Activated T-helper 9 cell treated with anti-CD3 and anti-CD28 coated beads, Interleukin-2, amount 50 U/mL, for 16 hours (primary cell): ENCODE measurements around the gene SUPT4H1.
"Not testable (repeated sequence)": the region's sequence is repeated elsewhere in the genome, so short reads cannot be mapped to it uniquely, and the experiment has no call there.

ENCODE experiments used
- DNase-seq: peaks from one replicate; pipeline ENCODE4 v3.0.0-alpha.2; 2020; ENCODE audit warnings: low read depth

The SUPT4H1 gene

DNA sequence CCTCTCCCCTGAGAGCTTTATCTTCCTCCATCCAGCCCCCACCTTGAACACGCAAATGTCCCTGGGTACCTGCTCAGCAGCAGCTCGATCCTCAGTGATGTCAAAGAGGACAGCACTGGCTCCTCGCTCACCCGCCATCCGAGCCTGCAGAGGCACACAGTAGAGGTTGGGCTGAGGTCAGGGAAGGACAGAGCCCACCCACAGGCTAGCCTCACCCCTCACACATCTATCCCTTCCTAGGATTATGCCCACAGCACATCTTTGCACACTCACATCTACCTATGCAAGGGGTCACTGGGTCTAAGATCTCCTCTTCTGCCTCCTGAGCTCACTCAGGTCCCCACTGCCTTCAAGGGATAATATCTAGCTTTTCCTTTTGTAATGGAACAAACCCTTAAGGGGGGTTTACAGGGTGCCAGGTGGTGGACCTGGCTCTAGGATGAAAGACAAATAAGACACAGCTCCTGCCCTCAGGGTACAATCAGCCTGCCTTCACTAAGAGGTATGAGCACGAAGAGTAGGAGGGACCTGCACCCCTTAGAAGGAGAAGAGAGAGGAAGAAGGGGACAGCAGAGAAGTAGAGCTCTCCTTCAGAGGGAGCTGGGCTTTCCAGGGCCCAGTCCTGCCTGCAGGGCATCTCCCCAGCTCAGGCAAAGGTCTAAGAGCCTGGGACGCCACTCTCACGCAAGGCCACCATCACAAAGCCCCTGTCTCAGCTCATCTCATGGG lies 11.6 kb upstream of the SUPT4H1 start:
- no peak for DNase-seq

DNA sequence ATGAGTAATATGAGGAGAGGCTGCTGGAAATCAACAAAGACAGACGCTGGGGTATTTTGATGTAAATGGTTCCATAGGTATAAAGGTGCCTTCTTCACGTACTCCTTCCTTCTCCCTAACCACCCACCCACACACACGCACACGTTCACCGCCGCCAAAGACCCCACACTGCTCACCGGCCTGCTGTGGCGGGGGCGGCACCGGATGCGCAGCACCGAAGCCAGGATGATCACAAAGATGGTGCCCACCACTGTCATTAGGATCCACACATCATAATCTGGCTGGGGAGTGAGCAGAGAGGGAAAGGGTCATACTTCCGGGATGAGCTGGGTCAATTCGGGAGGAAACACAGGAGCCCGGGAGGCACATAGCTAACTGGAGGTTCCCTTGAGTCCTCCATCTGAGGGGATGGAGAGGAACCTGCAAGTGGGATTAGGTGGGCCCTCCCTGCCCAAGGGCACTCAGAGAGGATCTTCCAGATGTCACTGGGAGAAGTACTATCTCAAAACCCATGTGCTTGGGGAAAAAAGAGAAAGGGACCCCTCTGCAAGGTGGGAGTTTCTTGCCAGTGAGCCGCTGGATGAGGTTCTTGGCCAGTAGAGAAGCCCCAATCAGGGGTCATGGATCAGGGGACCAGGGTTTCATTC lies 10.5 kb upstream of the SUPT4H1 start:
- no peak for DNase-seq

DNA sequence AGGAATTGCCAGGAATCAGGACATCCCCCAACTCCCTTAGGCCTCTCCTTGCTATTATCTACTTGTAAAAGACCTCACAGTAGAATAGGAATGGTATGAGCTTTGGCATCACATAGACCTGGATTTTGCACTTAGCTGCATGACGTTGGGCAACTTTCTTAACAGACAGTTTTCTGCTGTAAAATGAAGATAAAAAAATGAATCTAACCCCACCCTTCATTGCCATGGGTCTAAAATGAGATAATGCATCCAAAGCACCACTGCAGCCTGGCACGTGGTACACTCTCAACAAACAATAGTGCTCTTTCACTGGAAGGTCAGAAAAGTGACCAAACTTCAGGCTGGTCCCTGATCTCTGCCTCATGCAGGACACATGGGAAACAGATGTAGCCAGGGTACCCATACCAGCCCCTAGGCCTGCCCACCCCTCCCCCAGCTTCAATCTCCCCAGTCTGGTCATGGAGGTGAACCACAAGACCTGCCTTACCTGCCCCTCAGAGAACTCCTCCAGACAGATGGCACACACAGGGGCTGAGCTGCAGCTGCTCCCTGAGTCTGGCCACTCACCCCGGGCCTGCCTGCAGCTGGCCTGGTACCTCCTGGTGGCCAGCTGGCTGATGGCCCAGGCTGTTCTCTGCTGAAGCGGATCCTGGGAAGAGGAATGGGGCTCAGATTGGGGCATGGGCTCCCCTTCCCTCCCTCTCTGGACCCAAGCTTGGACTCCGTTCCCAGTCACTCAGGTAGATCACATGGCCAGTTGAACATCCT lies 8.5 kb upstream of the SUPT4H1 start:
- DNase-seq = no peak

DNA sequence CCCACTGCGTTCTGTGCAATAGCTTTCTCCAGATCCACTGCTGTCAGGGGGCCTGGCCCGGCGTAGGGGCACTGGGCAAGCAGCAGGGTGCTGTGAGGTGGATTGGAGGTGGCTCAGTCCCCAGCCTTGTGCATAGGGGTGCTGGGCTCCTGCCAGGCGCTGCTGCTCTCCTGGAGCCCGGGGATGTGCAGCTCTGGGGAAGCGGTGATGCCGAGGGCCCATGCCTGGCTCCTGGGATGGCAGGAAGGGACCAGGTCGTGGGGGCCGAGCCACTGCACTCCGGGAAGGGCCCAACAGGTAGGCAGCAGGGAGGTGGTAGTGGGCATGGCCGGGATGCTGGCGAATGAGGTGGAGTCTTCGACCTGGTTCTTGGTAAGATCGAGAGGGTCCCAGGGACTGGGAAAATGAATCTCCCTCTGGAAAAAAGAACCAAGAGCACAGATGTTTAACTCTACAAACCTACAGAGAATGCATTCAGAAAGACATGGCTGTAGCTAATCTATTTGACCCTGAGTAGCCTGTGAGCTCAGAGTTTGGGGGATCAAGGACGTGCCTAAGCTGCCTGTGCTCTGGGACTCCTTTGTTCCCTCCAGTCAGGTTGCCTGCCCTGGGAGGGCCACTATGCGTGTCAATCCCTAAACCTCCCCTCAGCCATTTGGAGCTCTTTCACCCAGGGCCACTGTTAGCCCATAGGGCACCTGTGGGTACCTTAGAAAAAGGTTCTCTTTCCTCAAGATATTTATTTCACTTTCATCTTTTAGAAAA lies 6.6 kb upstream of the SUPT4H1 start:
- no peak for DNase-seq

DNA sequence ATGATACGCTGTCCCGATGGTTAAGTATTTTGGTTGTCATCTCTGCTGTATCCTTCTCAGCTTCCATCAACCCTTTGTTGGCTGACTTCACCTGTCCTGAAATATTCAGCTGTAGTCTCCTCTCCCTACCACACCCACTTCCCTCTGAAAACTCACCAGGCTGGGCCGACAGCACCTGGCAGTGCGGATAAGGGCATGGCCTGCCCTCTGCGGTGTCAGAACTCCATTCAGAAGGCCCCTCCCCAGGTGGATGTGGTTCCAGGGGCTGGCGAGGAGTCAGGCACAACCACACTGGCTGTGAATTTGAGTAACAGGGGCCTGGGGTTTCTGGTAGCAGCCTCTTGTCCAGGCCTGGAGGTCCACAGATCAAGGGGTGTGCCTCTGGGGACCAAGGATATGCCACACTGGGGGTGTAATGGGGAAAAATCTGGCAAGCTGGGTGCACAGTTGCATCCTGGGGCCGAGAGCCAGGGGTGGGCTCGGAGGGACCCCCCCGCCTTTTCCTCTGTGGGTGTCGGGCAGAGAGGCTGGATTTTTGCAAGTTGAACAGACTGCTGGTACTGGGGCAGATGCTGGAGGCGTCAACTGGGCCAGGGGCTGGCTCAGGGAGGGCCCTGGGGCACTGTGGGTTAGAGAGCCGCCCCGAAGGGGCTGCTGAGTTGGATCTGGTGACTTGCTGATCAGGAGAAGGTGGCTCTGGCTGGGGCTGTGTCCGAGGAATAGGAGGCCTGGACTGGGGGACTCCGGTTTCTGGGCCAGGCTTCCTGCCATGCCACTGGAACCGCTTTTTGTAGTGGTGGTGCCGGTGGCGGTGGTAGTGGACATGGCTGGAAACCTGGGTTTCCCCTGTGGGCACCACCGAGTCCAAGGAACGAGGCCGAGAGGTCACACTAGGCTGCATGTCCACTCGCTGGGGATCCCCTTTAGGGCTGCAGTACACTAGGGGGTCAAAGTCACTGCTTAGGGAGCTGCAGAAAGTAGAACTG lies 5.6 kb upstream of the SUPT4H1 start:
- no peak for DNase-seq

DNA sequence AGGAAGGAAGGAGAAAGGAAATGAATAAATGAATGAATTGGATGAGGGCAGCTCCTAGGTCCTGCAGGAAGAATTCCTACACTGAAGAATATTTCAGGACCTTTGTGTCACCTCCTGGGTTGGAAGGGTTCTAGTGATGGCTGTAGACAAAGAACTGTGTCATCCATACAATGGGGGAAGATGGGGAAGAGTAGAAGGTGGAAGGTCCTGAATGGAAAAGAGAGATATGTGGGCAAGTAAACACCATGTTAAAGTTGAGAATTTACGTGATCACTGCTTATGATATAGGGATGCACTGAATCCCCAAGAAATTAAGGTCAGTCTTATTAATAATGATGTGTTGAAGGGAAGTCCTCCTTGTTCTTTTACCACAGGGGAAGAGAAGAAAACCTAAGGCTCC lies 4.2 kb upstream of the SUPT4H1 start:
- no peak for DNase-seq

DNA sequence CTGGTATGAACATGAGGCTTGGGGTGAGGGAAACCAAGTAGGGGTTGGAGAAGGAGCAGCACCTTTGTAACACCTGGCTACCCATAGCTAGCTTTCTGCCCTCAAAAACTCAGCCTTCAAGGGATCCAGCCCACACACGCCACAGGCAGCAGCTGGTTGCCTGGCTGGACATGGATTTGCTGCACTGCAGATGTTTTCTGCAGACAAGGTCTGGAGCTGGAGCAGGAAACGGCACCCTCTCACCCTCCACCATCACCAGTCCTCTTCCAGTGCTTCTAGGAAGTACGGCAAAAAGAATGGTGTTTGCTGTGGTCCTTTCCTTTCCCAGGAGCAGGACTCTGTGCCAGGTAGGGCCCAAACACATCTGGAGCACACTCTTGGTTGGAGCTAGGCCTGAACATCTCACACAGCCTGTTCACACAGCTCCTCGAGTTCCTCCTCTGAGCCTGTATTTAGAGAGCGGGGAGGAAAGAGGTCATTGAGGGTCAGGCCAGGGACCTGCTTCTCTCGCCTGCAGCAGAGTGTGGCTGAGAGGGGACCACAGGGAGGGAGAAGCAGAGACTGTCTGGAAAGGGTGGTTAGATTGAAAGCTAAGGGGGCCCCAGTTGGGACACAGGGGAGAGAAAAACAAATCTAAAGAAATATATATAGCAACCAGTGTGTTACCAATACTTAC lies 2.7 kb upstream of the SUPT4H1 start:
- no peak for DNase-seq

DNA sequence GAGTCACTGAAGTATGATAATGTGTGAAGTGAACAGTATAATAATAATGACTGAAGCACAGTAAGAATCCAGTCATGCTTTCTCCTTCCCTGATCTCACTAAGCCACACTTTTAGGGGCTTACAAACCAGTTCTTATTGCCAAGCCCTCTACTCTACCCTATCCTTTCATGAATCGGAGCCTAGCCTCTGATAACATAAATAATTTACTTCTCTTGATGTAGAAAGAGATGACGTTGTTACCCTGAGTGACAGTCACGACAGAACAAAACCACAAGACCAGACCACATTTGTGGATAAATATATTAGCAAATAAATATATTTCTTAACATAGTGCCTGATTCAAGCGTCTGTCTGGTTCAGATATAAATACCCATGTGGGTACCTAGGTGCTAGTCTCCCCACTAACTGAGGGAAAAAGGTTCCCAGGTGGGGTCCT lies 1.4 kb upstream of the SUPT4H1 start:
- no peak for DNase-seq

DNA sequence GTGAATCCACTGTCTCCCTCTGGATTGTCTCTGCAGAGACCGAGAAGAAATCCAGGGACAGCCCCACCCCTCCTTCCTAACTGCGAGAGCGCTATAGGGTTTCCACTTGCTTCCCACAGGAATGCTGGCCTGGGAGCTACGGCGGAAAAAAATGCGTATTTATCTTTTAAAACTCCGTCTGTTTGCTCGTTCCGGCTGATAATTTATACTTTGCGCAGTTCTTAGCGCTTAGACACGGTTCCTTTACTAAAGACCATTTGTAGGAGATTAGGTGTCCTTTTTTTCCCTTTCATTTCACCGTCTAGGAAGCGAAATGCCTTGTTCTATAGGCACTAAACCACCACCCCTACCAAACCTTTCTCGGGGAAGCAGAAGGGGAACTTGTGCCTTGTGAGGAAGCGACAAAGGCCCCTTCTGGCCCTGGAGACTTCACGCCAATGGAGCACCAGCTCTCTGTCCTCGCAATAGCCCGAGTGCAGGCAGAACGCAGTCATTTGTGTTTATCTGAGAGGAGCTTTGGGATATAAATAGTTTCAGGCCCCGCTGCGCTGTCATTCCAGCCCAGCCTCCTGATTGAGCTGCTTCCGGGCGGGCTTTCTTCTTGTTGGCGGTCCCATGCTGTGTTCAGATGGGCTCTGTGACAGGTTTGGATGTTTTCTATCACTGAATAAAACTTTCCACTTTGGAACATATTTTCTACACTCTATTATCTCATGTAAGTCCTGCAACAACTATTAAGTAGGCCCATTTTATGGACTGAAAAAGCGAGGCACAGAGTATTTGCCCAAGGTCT lies 791 bp upstream of the SUPT4H1 start:
- DNase-seq = no peak

DNA sequence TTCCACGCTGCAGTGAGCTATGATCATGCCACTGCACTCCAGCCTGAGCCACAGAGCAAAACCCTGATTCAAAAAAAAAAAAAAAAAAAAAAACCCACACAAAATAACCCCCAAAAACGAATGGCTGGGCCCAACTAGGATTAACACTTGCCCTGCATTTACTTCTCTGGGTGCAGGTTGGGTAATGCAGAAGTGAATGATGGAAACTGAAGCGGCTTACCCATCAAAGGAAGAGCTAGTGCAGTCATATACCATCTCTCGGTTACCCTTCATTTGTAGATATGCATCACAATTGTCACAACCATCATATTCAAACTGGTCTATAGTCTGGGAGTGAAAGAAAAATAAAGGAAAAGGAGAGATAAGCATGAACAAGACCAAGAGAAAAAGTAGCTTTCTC lies 819 bp downstream of the SUPT4H1 start:
- no peak for DNase-seq

DNA sequence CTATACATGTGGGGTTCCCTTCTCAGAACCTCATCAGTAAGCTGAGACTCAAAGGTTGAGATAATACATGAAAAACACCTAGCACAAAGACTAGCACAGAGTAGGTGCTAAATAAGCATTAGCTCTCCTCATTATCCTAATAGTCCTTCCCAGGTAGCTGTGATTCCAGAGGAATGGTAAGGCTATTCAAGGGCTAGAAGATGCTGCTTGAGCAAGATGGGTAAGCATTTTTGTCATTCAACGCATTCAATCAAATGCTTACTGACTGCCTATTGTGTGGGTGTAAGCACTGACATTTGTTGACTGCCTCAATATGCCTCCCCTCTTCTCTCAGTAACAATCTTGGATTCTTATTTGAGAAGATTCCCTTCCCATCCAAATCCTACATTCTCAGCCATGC lies 4.0 kb downstream of the SUPT4H1 start:
- no peak for DNase-seq

DNA sequence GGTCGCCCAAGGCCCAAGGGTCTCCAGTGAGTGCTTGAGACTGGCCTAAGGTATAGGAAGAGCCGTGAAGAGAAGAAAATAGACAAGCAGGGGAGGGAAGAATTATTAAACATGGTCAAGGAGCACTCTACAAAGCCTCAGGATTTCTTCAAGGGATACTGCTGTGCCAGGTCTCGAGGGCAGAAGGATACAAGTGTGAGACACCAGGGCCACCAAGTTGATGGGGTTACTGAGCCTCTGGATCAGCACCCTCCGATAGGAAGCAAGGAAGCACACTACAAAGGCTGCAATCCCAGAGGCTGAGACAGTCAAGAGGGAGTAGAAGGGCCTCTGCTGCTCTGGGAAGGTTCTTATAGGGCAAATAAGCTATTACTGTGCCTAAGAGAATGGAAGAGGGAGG lies 6.5 kb downstream of the SUPT4H1 start:
- DNase-seq = no peak

DNA sequence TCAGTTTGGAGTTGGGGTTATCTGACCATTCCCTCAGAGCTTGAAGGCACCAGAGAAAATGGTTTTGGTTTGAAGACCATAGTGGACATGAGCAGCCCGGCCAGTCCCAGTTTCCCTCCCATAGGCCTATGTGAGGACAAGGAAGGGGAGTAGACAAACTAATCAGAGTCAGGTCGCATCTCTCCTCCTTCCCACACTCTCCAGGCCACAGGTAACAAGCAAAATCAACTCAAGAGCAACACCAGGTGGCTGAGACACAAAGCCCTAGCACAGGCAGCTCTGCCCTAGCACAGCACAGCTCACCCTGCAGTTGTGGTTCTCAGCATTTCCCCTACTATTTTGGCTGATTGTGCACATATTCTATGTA lies 7.2 kb downstream of the SUPT4H1 start:
- DNase-seq = no peak

DNA sequence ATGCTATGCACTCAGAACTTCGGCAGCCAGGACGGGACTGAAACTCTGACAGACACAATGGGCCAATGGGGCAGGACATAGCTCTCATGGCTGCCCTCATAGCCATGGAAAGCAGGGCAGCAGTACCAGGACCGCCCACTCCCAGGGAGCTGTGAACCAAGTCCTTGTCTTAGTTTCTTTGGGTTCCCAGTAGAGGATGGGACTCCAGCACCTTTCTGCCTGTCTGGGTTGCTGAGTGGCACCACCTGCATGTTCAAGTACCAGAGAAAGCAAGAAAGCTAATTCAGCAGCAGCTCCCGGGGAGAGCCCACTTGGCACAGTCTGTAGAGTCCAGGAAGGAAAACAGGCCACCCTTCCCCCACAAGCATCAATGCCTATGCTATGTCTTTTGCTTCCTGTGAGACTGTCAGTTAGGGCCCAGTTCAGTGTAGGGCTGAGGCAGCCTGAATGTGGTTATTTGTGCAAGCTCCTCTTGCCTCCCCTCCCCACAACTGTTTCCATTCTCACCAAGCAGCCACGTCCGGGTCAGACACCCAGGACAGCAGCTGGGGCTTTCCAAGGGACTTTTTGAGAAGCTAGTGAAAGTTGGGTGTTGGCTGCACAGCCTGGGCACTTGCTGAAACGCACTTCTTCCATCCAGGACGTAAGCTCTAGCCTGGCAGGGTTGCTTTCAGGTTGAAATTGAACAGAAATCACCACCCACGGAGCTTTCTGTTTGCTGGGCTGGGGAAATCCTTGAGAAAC lies 7.8 kb downstream of the SUPT4H1 start:
- peak; percentile 85 for DNase-seq

DNA sequence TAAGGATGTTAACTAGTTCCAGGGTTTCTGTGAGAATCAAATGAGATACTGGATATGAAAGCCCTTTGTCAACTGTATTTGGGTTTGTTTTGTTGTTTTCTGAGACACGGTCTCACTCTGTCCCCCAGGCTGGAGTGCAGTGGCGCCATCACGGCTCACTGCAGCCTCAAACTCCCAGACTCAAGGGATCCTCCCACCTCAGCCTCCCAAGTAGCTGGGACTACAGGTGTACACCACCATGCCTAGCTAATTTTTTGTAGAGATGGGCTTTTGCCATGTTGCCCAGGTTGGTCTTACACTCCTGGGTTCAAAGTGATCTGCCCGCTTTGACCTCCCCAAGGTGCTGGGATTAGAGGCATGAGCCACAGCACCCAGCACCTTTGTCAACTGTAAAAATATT lies 8.9 kb downstream of the SUPT4H1 start:
- no peak for DNase-seq

DNA sequence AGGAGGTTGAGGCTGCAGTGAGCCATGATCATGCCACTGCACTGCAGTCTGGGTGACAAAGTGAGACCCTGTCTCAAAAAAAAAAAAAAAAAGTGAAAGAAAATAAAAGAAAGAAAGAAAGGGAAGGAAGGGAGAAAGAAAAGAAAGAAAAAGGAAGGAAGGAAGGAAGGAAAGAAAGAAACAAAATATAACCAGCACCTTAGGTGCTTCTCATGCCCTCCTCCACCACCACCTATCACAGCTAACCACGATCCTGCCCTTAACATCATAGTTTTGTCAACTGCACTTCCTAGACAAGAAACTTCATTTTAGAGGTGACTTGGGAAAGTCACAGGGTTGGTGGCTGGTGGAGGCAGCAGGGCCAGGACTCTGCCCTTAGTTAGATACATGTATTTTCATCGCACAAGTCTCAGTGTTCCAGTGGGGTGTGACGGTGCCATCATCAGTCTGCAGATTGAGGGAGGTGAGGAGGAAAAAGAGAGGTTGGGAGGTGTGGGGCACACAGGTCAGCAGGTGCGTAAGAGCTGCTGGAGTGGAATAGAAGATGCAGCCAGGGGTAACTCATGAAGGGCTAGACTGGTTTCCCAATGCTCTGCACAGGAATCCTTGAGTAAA lies 10.0 kb downstream of the SUPT4H1 start:
- no peak for DNase-seq

DNA sequence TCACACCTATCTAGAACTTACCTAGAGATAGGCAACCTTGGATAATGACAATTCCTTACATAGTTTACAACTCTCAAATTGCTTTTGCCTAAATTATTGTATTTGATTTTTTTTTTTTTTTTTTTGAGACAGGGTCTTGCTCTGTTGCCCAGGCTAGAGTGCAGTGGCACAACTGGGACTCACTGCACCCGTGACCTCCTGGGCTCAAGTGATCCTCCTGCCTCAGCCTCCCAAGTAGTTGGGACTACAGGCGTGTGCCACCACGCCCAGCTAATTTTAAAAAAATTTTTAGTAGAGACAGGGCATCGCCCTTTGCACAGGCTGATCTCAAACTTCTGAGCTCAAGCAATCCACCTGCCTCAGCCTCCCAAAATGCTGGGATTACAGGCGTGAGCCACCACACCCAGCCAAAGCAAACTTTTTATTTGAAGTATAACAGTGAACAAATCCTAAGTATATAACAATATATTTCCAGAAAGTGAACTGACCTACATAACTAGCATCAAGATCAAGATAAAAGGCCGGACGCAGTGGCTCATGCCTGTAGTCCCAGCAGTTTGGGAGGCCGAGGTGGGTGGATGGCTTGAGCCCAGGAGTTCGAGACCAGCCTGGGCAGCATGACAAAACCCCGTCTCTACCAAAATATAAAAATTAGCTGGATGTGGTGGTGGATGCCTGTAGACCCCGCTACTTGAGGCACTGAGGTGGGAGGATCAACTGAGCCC lies 10.7 kb downstream of the SUPT4H1 start:
- not testable (repeated sequence) for DNase-seq

DNA sequence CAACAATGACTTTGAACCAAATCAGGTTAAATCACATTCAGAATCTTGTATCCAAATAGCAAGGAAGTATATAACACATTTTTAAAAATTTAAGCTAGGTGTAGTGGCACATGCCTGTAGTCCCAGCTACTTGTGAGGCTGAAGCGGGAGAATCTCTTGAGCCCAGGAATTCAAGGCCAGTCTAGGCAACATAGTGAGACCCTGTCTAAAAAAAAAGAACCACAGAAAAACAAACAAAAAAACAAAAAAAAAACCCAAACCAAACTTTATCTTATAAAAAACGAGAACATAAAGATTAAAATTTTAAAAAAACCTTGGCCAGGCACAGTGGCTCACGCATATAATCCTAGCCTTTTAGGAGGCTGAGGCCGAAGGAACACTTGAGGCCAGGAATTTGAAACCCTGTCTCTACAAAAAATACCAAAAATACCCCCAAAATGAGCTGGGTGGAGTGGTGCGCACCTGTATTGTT lies 11.6 kb downstream of the SUPT4H1 start:
- DNase-seq = no peak
